IgD-negative memory B cell (primary cell): ENCODE results near the gene ZC3H7B. TPM values are rescaled to one million over a fixed set of nuclear protein-coding genes. Genes with fewer than 3 reads are reported as not detected.

Source experiments
- H3K27ac Mint-ChIP-seq, 3 donors: one replicate each; pipeline ENCODE4 v1.8.0; 2020 to 2022; ENCODE audit warnings: mild to moderate bottlenecking in 3 of 3, mixed read lengths in 3 of 3, moderate library complexity in 1 of 3
- H3K27me3 Mint-ChIP-seq: one replicate; pipeline ENCODE4 v1.8.0; 2021; ENCODE audit warnings: mixed read lengths
- H3K36me3 Mint-ChIP-seq: one replicate; pipeline ENCODE4 v1.8.0; 2020; ENCODE audit warnings: mild to moderate bottlenecking, mixed read lengths
- H3K4me1 Mint-ChIP-seq, 3 donors: one replicate each; pipeline ENCODE4 v1.8.0; 2020 to 2022; ENCODE audit warnings: mixed read lengths in 3 of 3, mild to moderate bottlenecking in 1 of 3
- H3K4me3 Mint-ChIP-seq, 4 donors: one replicate each; pipeline ENCODE4 v1.8.0; 2020 to 2022; ENCODE audit warnings: mild to moderate bottlenecking in 4 of 4, mixed read lengths in 4 of 4, moderate library complexity in 3 of 4
- H3K9me3 Mint-ChIP-seq, 3 donors: one replicate each; pipeline ENCODE4 v1.8.0; 2020 to 2021; ENCODE audit warnings: mixed read lengths in 3 of 3, mild to moderate bottlenecking in 1 of 3
- polyA plus RNA-seq: library from polyadenylated mRNA; unstranded; fragments of 300-500 nt; fragmentation: Illumina TruSeq; gene quantifications from one replicate; pipeline ENCODE4 v1.2.3, GENCODE V29; 2021

The ZC3H7B gene
- polyA plus RNA-seq, 1 donor from 2014 or later, result 1.4 TPM

GRCh38 chr22:41366323-41367029 is 65.2 kb downstream of the ZC3H7B start:
- Mint-ChIP-seq H3K27ac (no peak overlapping the region), H3K9me3 (no peaks in the 10 kb centered on the region), H3K27me3 (peaks cover 5% of the 10 kb centered on the region), H3K4me3 (no peak overlapping the region), H3K4me1 (no peaks in the 10 kb centered on the region), H3K36me3 (no peaks in the 10 kb centered on the region)

- Mint-ChIP-seq H3K4me1 (no peaks in the 10 kb centered on the region), H3K36me3 (peaks cover 2% of the 10 kb centered on the region), H3K9me3 (no peaks in the 10 kb centered on the region), H3K27me3 (peaks cover 5% of the 10 kb centered on the region), H3K4me3 (no peak overlapping the region), H3K27ac (no peak overlapping the region)
These were observed 65.8 kb downstream of the ZC3H7B start for GRCh38 chr22:41367039-41367679.

- peaks cover 2% of the 10 kb centered on the region for H3K36me3 Mint-ChIP-seq
- H3K27ac Mint-ChIP-seq, result peak overlapping the region in 1 of 3 donors; percentile 27
- no peaks in the 10 kb centered on the region for H3K9me3 Mint-ChIP-seq
- H3K4me1 Mint-ChIP-seq, result no peaks in the 10 kb centered on the region
- H3K4me3 Mint-ChIP-seq, result no peak overlapping the region
- peaks cover 5% of the 10 kb centered on the region for H3K27me3 Mint-ChIP-seq
These were observed 66.6 kb downstream of the ZC3H7B start for GRCh38 chr22:41367680-41368542.

GRCh38 chr22:41368543-41369423 is 67.5 kb downstream of the ZC3H7B start:
- peaks cover 2% of the 10 kb centered on the region for H3K36me3 Mint-ChIP-seq
- peaks cover 3% of the 10 kb centered on the region for H3K27me3 Mint-ChIP-seq
- H3K4me1 Mint-ChIP-seq, result no peaks in the 10 kb centered on the region
- H3K9me3 Mint-ChIP-seq, result no peaks in the 10 kb centered on the region
- H3K4me3 Mint-ChIP-seq, result no peak overlapping the region
- H3K27ac Mint-ChIP-seq, result no peak overlapping the region

GRCh38 chr22:41369424-41369745 is 68.1 kb downstream of the ZC3H7B start:
- H3K4me1 Mint-ChIP-seq, result no peaks in the 10 kb centered on the region
- H3K27me3 Mint-ChIP-seq, result peaks cover 3% of the 10 kb centered on the region
- no peak overlapping the region for H3K4me3 Mint-ChIP-seq
- H3K9me3 Mint-ChIP-seq, result no peaks in the 10 kb centered on the region
- H3K27ac Mint-ChIP-seq, result no peak overlapping the region
- H3K36me3 Mint-ChIP-seq, result peaks cover 2% of the 10 kb centered on the region

GRCh38 chr22:41369837-41370236 is 68.5 kb downstream of the ZC3H7B start:
- no peaks in the 10 kb centered on the region for H3K4me1 Mint-ChIP-seq
- peaks cover 6% of the 10 kb centered on the region for H3K27me3 Mint-ChIP-seq
- peaks cover 2% of the 10 kb centered on the region for H3K36me3 Mint-ChIP-seq
- H3K9me3 Mint-ChIP-seq, result no peaks in the 10 kb centered on the region
- H3K27ac Mint-ChIP-seq, result no peak overlapping the region
- H3K4me3 Mint-ChIP-seq, result no peak overlapping the region

GRCh38 chr22:41377846-41378245 is 76.5 kb downstream of the ZC3H7B start:
- H3K36me3 Mint-ChIP-seq, result no peaks in the 10 kb centered on the region
- H3K27me3 Mint-ChIP-seq, result peaks cover 3% of the 10 kb centered on the region
- H3K27ac Mint-ChIP-seq, result no peak overlapping the region
- H3K4me3 Mint-ChIP-seq, result peak overlapping the region in 1 of 4 donors; percentile 59
- H3K4me1 Mint-ChIP-seq, result peaks cover 4 to 8% (median 4%) of the 10 kb centered on the region in 3 donors
- no peaks in the 10 kb centered on the region for H3K9me3 Mint-ChIP-seq

- Mint-ChIP-seq H3K36me3 (no peaks in the 10 kb centered on the region), H3K27me3 (no peaks in the 10 kb centered on the region), H3K27ac (peak overlapping the region; percentile 95 to 99 (median 97)), H3K9me3 (no peaks in the 10 kb centered on the region), H3K4me3 (peak overlapping the region; percentile 89 to 98 (median 94)), H3K4me1 (peaks cover 4 to 11% (median 4%) of the 10 kb centered on the region in 3 donors)
These were observed 79.6 kb downstream of the ZC3H7B start for GRCh38 chr22:41380993-41381328.

- Mint-ChIP-seq H3K4me1 (peaks cover 4 to 11% (median 4%) of the 10 kb centered on the region in 3 donors), H3K27me3 (no peaks in the 10 kb centered on the region), H3K36me3 (no peaks in the 10 kb centered on the region)
These were observed 80.2 kb downstream of the ZC3H7B start, which contains the start of gene TEF for GRCh38 chr22:41381329-41382097. Gene TEF, plus strand, starts transcription at chr22:41381942. Its CDS starts 103 bp downstream, at chr22:41382045.

GRCh38 chr22:41382098-41382578 is 80.8 kb downstream of the ZC3H7B start:
- H3K36me3 Mint-ChIP-seq, result no peaks in the 10 kb centered on the region
- H3K27me3 Mint-ChIP-seq, result no peaks in the 10 kb centered on the region
- no peaks in the 10 kb centered on the region for H3K9me3 Mint-ChIP-seq
- peak overlapping the region; percentile 95 to 99 (median 97) for H3K27ac Mint-ChIP-seq
- H3K4me1 Mint-ChIP-seq, result peaks cover 4 to 11% (median 4%) of the 10 kb centered on the region in 3 donors
- H3K4me3 Mint-ChIP-seq, result peak overlapping the region; percentile 89 to 98 (median 94)

More at GRCh38 chr22:41381329-41382097, 80.2 kb downstream of the ZC3H7B start, which contains the start of gene TEF:
- Mint-ChIP-seq H3K27ac (peak within 1 kb of the TSS; percentile 95 to 99 (median 97)), H3K4me3 (peak within 1 kb of the TSS; percentile 89 to 98 (median 94)), H3K9me3 (no peaks in the 10 kb centered on the region)

GRCh38 chr22:41382610-41383009 is 81.3 kb downstream of the ZC3H7B start:
- Mint-ChIP-seq H3K27me3 (no peaks in the 10 kb centered on the region), H3K36me3 (no peaks in the 10 kb centered on the region)

GRCh38 chr22:41383085-41383484 is 81.8 kb downstream of the ZC3H7B start:
- peak overlapping the region; percentile 62 to 98 (median 90) for H3K4me3 Mint-ChIP-seq
- peak overlapping the region in 1 of 3 donors; percentile 97 for H3K27ac Mint-ChIP-seq
- H3K27me3 Mint-ChIP-seq, result no peaks in the 10 kb centered on the region
- no peaks in the 10 kb centered on the region for H3K9me3 Mint-ChIP-seq
- H3K4me1 Mint-ChIP-seq, result peaks cover 2 to 8% (median 4%) of the 10 kb centered on the region in 3 donors
- no peaks in the 10 kb centered on the region for H3K36me3 Mint-ChIP-seq

More at GRCh38 chr22:41382610-41383009, 81.3 kb downstream of the ZC3H7B start:
- H3K9me3 Mint-ChIP-seq, result no peaks in the 10 kb centered on the region
- peaks cover 4 to 11% (median 4%) of the 10 kb centered on the region in 3 donors for H3K4me1 Mint-ChIP-seq
- H3K4me3 Mint-ChIP-seq, result peak overlapping the region; percentile 89 to 98 (median 94)
- peak overlapping the region in 2 of 3 donors; percentile 71 to 97 for H3K27ac Mint-ChIP-seq

GRCh38 chr22:41384128-41384527 is 82.8 kb downstream of the ZC3H7B start:
- H3K4me1 Mint-ChIP-seq, result peaks cover 4 to 8% (median 4%) of the 10 kb centered on the region in 3 donors
- no peaks in the 10 kb centered on the region for H3K9me3 Mint-ChIP-seq
- H3K27ac Mint-ChIP-seq, result peak overlapping the region in 2 of 3 donors; percentile 64 to 97
- H3K4me3 Mint-ChIP-seq, result peak overlapping the region in 3 of 4 donors; percentile 2 to 91 (median 75)
- no peaks in the 10 kb centered on the region for H3K27me3 Mint-ChIP-seq
- H3K36me3 Mint-ChIP-seq, result no peaks in the 10 kb centered on the region
